ENCODE data around the gene ANO8.

Gene ANO8

GRCh38 chr19:17305517-17306284 is 29.0 kb downstream of the ANO8 start, which contains the start of gene MRPL34:
TSS of gene MRPL34 (plus strand) at chr19:17305872. CDS start at chr19:17305893, 21 bp downstream.
- Histone ChIP-seq H4K20me1 (ENCODE audit: low read depth, low read length) (no peaks in the 10 kb centered on the region), H3K9ac (ENCODE audit: low read length) (peak within 1 kb of the TSS; percentile 87), H3F3A (ENCODE audit: insufficient read depth) (peaks cover 25% of the 10 kb centered on the region), H3K27me3 (ENCODE audit: low read length) (no peaks in the 10 kb centered on the region), H3K27ac (ENCODE audit: low read depth, low read length) (peak within 1 kb of the TSS; percentile 87), H3K9me3 (ENCODE audit: insufficient read depth, low read length) (no peaks in the 10 kb centered on the region), H3K9me2 (replicated peaks; ENCODE audit: insufficient read depth, low read length) (no peaks in the 10 kb centered on the region), H3K4me3 (ENCODE audit: insufficient read depth, low read length, poor library complexity, severe bottlenecking) (peak within 1 kb of the TSS; percentile 91), H3K36me3 (ENCODE audit: low read length) (no peaks in the 10 kb centered on the region), H3K79me2 (ENCODE audit: insufficient read depth, low read length) (peaks cover 21% of the 10 kb centered on the region), H3K4me2 (ENCODE audit: low read depth, low read length, poor library complexity, severe bottlenecking) (peak within 1 kb of the TSS; percentile 100), H2AFZ (ENCODE audit: low read depth, low read length, severe bottlenecking) (peak within 1 kb of the TSS; percentile 57)
- TF ChIP-seq EZH2phosphoT487 (conservative IDR thresholded peaks at IDR 0.05; ENCODE audit: low read length), result no peak
- peak; percentile 58 for TF ChIP-seq CTCF (IDR thresholded peaks at IDR 0.05; ENCODE audit: insufficient read depth, low read length, poor library complexity, severe bottlenecking)

- no peak overlapping the region for H2AFZ ChIP-seq (ENCODE audit: low read depth, low read length, severe bottlenecking)
- H3K4me3 ChIP-seq (ENCODE audit: insufficient read depth, low read length, poor library complexity, severe bottlenecking), result no peak overlapping the region
- no peaks in the 10 kb centered on the region for H3K9me2 ChIP-seq (replicated peaks; ENCODE audit: insufficient read depth, low read length)
- peaks cover 25% of the 10 kb centered on the region for H3F3A ChIP-seq (ENCODE audit: insufficient read depth)
- H4K20me1 ChIP-seq (ENCODE audit: low read depth, low read length), result no peaks in the 10 kb centered on the region
- H3K27me3 ChIP-seq (ENCODE audit: low read length), result no peaks in the 10 kb centered on the region
- peaks cover 15% of the 10 kb centered on the region for H3K79me2 ChIP-seq (ENCODE audit: insufficient read depth, low read length)
- no peaks in the 10 kb centered on the region for H3K36me3 ChIP-seq (ENCODE audit: low read length)
- H3K9me3 ChIP-seq (ENCODE audit: insufficient read depth, low read length), result no peaks in the 10 kb centered on the region
- H3K4me2 ChIP-seq (ENCODE audit: low read depth, low read length, poor library complexity, severe bottlenecking), result peak overlapping the region; percentile 47
- TF ChIP-seq EZH2phosphoT487 (conservative IDR thresholded peaks at IDR 0.05; ENCODE audit: low read length), result no peak
- TF ChIP-seq CTCF (IDR thresholded peaks at IDR 0.05; ENCODE audit: insufficient read depth, low read length, poor library complexity, severe bottlenecking), result no peak
- H3K9ac ChIP-seq (ENCODE audit: low read length), result no peak overlapping the region
- peak overlapping the region; percentile 46 for H3K27ac ChIP-seq (ENCODE audit: low read depth, low read length)
Observed at GRCh38 chr19:17305216-17305516, 29.5 kb downstream of the ANO8 start.

GRCh38 chr19:17304386-17305215 is 30.1 kb downstream of the ANO8 start:
- no peaks in the 10 kb centered on the region for H3K36me3 ChIP-seq (ENCODE audit: low read length)
- TF ChIP-seq EZH2phosphoT487 (conservative IDR thresholded peaks at IDR 0.05; ENCODE audit: low read length) (no peak), CTCF (IDR thresholded peaks at IDR 0.05; ENCODE audit: insufficient read depth, low read length, poor library complexity, severe bottlenecking) (no peak)
- H3K9me3 ChIP-seq (ENCODE audit: insufficient read depth, low read length), result no peaks in the 10 kb centered on the region
- no peak overlapping the region for H2AFZ ChIP-seq (ENCODE audit: low read depth, low read length, severe bottlenecking)
- peak overlapping the region; percentile 47 for H3K4me2 ChIP-seq (ENCODE audit: low read depth, low read length, poor library complexity, severe bottlenecking)
- peak overlapping the region; percentile 46 for H3K27ac ChIP-seq (ENCODE audit: low read depth, low read length)
- no peak overlapping the region for H3K9ac ChIP-seq (ENCODE audit: low read length)
- no peaks in the 10 kb centered on the region for H3K27me3 ChIP-seq (ENCODE audit: low read length)
- no peak overlapping the region for H3K4me3 ChIP-seq (ENCODE audit: insufficient read depth, low read length, poor library complexity, severe bottlenecking)
- H4K20me1 ChIP-seq (ENCODE audit: low read depth, low read length), result no peaks in the 10 kb centered on the region
- no peaks in the 10 kb centered on the region for H3K9me2 ChIP-seq (replicated peaks; ENCODE audit: insufficient read depth, low read length)
- H3F3A ChIP-seq (ENCODE audit: insufficient read depth), result peaks cover 25% of the 10 kb centered on the region
- H3K79me2 ChIP-seq (ENCODE audit: insufficient read depth, low read length), result peaks cover 10% of the 10 kb centered on the region

Measured in SU-DHL-6 (cell line).